CD1c-positive myeloid dendritic cell (primary cell): Measurements from ENCODE around the gene CERS4.
"Not testable (repeated sequence)": the region's sequence is repeated elsewhere in the genome, so short reads cannot be mapped to it uniquely, and the experiment has no call there.

Experiments
- DNase-seq: peaks from one replicate; pipeline ENCODE4 v3.0.0-alpha.2; 2016; ENCODE audit errors: extremely low spot score

Gene CERS4

GRCh38 chr19:8243146-8243545 lies 34.0 kb downstream of the CERS4 start:
- no peak for DNase-seq

GRCh38 chr19:8244442-8244841 lies 35.3 kb downstream of the CERS4 start:
- no peak for DNase-seq

GRCh38 chr19:8245869-8246835 lies 37.0 kb downstream of the CERS4 start:
- no peak for DNase-seq

GRCh38 chr19:8247129-8247890 lies 38.1 kb downstream of the CERS4 start:
- DNase-seq, result not testable (repeated sequence)

GRCh38 chr19:8248348-8249328 lies 39.5 kb downstream of the CERS4 start:
- no peak for DNase-seq

GRCh38 chr19:8250596-8250995 lies 41.4 kb downstream of the CERS4 start:
- no peak for DNase-seq

- no peak for DNase-seq
Measured at GRCh38 chr19:8251025-8251472, 41.9 kb downstream of the CERS4 start.

- peak; percentile 84 for DNase-seq
Measured at GRCh38 chr19:8252922-8253589, 43.9 kb downstream of the CERS4 start.

- no peak for DNase-seq
Measured at GRCh38 chr19:8253678-8254077, 44.5 kb downstream of the CERS4 start.

- DNase-seq, result no peak
Measured at GRCh38 chr19:8254286-8255001, 45.3 kb downstream of the CERS4 start.

GRCh38 chr19:8255426-8256125 lies 46.4 kb downstream of the CERS4 start:
- no peak for DNase-seq

GRCh38 chr19:8256276-8257051 lies 47.3 kb downstream of the CERS4 start:
- DNase-seq, result no peak

GRCh38 chr19:8257052-8257443 lies 47.9 kb downstream of the CERS4 start:
- DNase-seq, result no peak

- DNase-seq, result no peak
Measured at GRCh38 chr19:8259142-8259921, 50.2 kb downstream of the CERS4 start.

- DNase-seq, result no peak
Measured at GRCh38 chr19:8259922-8260247, 50.7 kb downstream of the CERS4 start.

GRCh38 chr19:8261347-8261746 lies 52.2 kb downstream of the CERS4 start:
- no peak for DNase-seq

- DNase-seq, result no peak
Measured at GRCh38 chr19:8261881-8262280, 52.7 kb downstream of the CERS4 start.

- DNase-seq, result no peak
Measured at GRCh38 chr19:8262431-8262830, 53.3 kb downstream of the CERS4 start.
